Keratinocyte (primary cell): ENCODE data around the gene SNX13. TPM values are rescaled to one million over a fixed set of nuclear protein-coding genes. Genes with fewer than 3 reads are reported as not detected.

Experiments
- DNase-seq: peaks from one replicate; pipeline ENCODE4 v3.0.0-alpha.2; 2011; ENCODE audit warnings: low read depth, missing footprints, low spot score
- FAIRE-seq: peaks from 2 replicates; lab custom pipeline; 2011; peaks lifted over from hg19 to GRCh38; lab: Jason Lieb, UNC
- H2AFZ ChIP-seq: 2 replicates; pipeline ENCODE4 v1.6.0; 2012; ENCODE audit warnings: low read length, control low read depth, inconsistent platforms; ENCODE audit not compliant: control insufficient read depth
- H3K27ac ChIP-seq: 2 replicates; pipeline ENCODE4 v1.5.1; 2011; ENCODE audit warnings: low read length; ENCODE audit not compliant: control insufficient read depth, insufficient read depth
- H3K27me3 ChIP-seq: 3 replicates; pipeline ENCODE4 v1.6.0; 2011; ENCODE audit warnings: low read length; ENCODE audit not compliant: control insufficient read depth, insufficient read depth; ENCODE audit errors: extremely low read depth
- H3K36me3 ChIP-seq, 2 experiments: 2 replicates in 1 of 2; 3 replicates in 1 of 2; pipeline ENCODE4 v1.5.1; 2011; ENCODE audit warnings: low read length in 2 of 2, mild to moderate bottlenecking in 1 of 2; ENCODE audit not compliant: control insufficient read depth in 2 of 2, insufficient read depth in 2 of 2; ENCODE audit errors: extremely low read depth in 1 of 2
- H3K4me1 ChIP-seq: 3 replicates; pipeline ENCODE4 v1.5.1; 2011; ENCODE audit warnings: low read length; ENCODE audit not compliant: control insufficient read depth, insufficient read depth; ENCODE audit errors: extremely low read depth
- H3K4me2 ChIP-seq: 3 replicates; pipeline ENCODE4 v1.6.0; 2011; ENCODE audit warnings: low read depth, low read length; ENCODE audit not compliant: control insufficient read depth, insufficient read depth; ENCODE audit errors: extremely low read depth
- H3K4me3 ChIP-seq, 3 experiments: fragments of 200-600 bp in 1 of 3; sonication (generic) in 1 of 3; 2 replicates in 2 of 3; 3 replicates in 1 of 3; pipeline ENCODE4 v1.5.1; 2011 to 2016; ENCODE audit warnings: low read length in 3 of 3, mild to moderate bottlenecking in 3 of 3, control low read depth in 2 of 3, inconsistent platforms in 1 of 3, low read depth in 1 of 3, mixed read lengths in 1 of 3, mixed run types in 1 of 3, moderate library complexity in 1 of 3; ENCODE audit not compliant: control insufficient read depth in 2 of 3, insufficient read depth in 2 of 3; ENCODE audit errors: extremely low read depth in 1 of 3
- H3K79me2 ChIP-seq: 2 replicates; pipeline ENCODE4 v1.6.0; 2012; ENCODE audit warnings: low read length; ENCODE audit not compliant: control insufficient read depth, insufficient read depth
- H3K9ac ChIP-seq: 3 replicates; pipeline ENCODE4 v1.6.0; 2011; ENCODE audit warnings: low read length; ENCODE audit not compliant: control insufficient read depth, insufficient read depth; ENCODE audit errors: extremely low read depth
- H3K9me1 ChIP-seq: 3 replicates; pipeline ENCODE4 v1.6.0; 2011; ENCODE audit warnings: low read length; ENCODE audit not compliant: control insufficient read depth, insufficient read depth; ENCODE audit errors: extremely low read depth
- H3K9me3 ChIP-seq: 2 replicates; pipeline ENCODE4 v1.5.1; 2012; ENCODE audit warnings: low read depth, low read length; ENCODE audit not compliant: control insufficient read depth
- H4K20me1 ChIP-seq: 3 replicates; pipeline ENCODE4 v1.6.0; 2011; ENCODE audit warnings: low read length; ENCODE audit not compliant: control insufficient read depth, insufficient read depth; ENCODE audit errors: extremely low read depth
- EZH2 ChIP-seq: IDR thresholded peaks from one replicate; pipeline ENCODE4 v1.6.1; 2012; ENCODE audit warnings: inconsistent platforms, mild to moderate bottlenecking, low read length, moderate library complexity
- dilution Hi-C: fragments of 300-500 bp; cut with MboI; formaldehyde crosslinking; loops from one replicate; pipeline ENCODE4 v1.7.0; 2020; ENCODE audit warnings: low sequenced_read_pairs; ENCODE audit not compliant: extremely low pct_ligation_motif_present
- polyA plus RNA-seq, 5 experiments: library from polyadenylated mRNA; depleted of rRNA in 3 of 5; stranded (reverse) in 3 of 5; stranded (forward) in 1 of 5; unstranded in 1 of 5; fragments of >200 nt; gene quantifications; 1 replicate in 1 of 5; 2 replicates in 3 of 5; 3 replicates in 1 of 5; pipeline versions ENCODE4 v1.2.1 to v1.2.3, GENCODE V29; 2011 to 2012; ENCODE audit warnings: missing spikeins in 2 of 5, low read depth in 1 of 5, low replicate concordance in 1 of 5
- TF ChIP-seq, protein P1 (sequence below), 3 experiments: IDR thresholded peaks in 1 of 3; conservative IDR thresholded peaks in 1 of 3; optimal IDR thresholded peaks in 1 of 3; 2 replicates in 2 of 3; 3 replicates in 1 of 3; pipeline versions ENCODE3 to v1.5.1; 2011; ENCODE audit warnings: low read length in 3 of 3, mild to moderate bottlenecking in 3 of 3, moderate library complexity in 2 of 3, control low read depth in 1 of 3, inconsistent platforms in 1 of 3; ENCODE audit not compliant: insufficient read depth in 2 of 3; ENCODE audit errors: extremely low read depth in 1 of 3

The SNX13 gene
- polyA plus RNA-seq, 1 donor (not counting 4 experiments of a cell fraction or from before 2014, with no cell fraction given) = 22.6 TPM

- Histone ChIP-seq H3K27me3 (no peaks in the 10 kb centered on the region), H3K79me2 (no peaks in the 10 kb centered on the region), H3K27ac (no peak overlapping the region), H3K36me3 (no peaks in the 10 kb centered on the region), H3K4me2 (no peak overlapping the region), H3K4me1 (no peaks in the 10 kb centered on the region), H3K9me3 (peaks cover 3% of the 10 kb centered on the region), H2AFZ (no peak overlapping the region), H3K9ac (no peak overlapping the region), H3K4me3 (no peak overlapping the region), H4K20me1 (no peaks in the 10 kb centered on the region), H3K9me1 (no peaks in the 10 kb centered on the region)
- dilution Hi-C loops = no loop called here
- no peak for DNase-seq
- FAIRE-seq = no peak
- TF ChIP-seq EZH2 = no peak
- TF ChIP-seq, protein P1, sequence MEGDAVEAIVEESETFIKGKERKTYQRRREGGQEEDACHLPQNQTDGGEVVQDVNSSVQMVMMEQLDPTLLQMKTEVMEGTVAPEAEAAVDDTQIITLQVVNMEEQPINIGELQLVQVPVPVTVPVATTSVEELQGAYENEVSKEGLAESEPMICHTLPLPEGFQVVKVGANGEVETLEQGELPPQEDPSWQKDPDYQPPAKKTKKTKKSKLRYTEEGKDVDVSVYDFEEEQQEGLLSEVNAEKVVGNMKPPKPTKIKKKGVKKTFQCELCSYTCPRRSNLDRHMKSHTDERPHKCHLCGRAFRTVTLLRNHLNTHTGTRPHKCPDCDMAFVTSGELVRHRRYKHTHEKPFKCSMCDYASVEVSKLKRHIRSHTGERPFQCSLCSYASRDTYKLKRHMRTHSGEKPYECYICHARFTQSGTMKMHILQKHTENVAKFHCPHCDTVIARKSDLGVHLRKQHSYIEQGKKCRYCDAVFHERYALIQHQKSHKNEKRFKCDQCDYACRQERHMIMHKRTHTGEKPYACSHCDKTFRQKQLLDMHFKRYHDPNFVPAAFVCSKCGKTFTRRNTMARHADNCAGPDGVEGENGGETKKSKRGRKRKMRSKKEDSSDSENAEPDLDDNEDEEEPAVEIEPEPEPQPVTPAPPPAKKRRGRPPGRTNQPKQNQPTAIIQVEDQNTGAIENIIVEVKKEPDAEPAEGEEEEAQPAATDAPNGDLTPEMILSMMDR (optimal IDR thresholded peaks at IDR 0.05 in 1 of 3, IDR thresholded peaks at IDR 0.05 in 1 of 3, conservative IDR thresholded peaks at IDR 0.05 in 1 of 3; ENCODE audit: extremely low read depth in 1 of 3, insufficient read depth in 2 of 3, low read length in 3 of 3) = no peak
Measured at GRCh38 chr7:17855202-17855601, 85.1 kb downstream of the SNX13 start.

DNA sequence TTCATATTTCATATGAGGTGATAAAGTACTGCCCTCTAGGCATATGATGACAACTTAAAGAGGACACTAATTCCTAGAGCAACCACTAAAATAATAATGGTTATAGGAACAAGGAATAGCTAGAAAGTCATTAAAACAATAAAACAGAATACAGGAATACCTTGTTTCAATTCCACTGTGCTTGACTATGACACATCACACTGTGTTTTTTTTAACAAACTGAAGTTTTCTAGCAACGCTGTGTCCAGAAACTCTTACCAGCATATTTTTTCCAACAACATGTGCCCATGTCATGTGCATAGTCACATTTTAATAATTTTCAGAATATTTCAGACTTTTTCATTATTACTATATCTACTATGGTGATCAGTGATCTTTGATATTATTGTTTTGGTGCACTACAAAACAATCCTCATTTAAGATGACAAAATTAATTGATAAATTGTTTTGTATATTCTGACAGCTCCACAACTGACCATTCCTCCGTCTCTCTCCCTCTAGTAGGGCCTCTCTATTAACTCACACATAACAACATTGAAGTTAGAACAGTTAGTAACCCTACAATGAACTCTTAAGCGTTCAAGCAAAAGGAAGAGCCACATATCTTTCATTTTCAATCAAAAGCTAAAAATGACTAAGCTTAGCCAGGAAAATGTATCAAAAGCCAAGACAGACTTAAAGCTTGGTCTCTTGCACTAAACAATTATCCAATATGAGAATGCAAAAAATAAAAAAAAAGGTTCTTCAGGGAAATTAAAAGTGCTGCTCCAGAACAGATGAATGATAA, 85.8 kb downstream of the SNX13 start:
- no peak overlapping the region for H3K9ac ChIP-seq
- H3K9me3 ChIP-seq = peaks cover 3% of the 10 kb centered on the region
- no peaks in the 10 kb centered on the region for H3K4me1 ChIP-seq
- no peaks in the 10 kb centered on the region for H3K9me1 ChIP-seq
- TF ChIP-seq, protein P1 (optimal IDR thresholded peaks at IDR 0.05 in 1 of 3, IDR thresholded peaks at IDR 0.05 in 1 of 3, conservative IDR thresholded peaks at IDR 0.05 in 1 of 3; ENCODE audit: extremely low read depth in 1 of 3, insufficient read depth in 2 of 3, low read length in 3 of 3) = no peak
- no peak for TF ChIP-seq EZH2
- H3K27me3 ChIP-seq = no peaks in the 10 kb centered on the region
- no peak overlapping the region for H3K27ac ChIP-seq
- H3K4me2 ChIP-seq = no peak overlapping the region
- no peaks in the 10 kb centered on the region for H3K36me3 ChIP-seq
- no peak for DNase-seq
- dilution Hi-C loops = no loop called here
- no peaks in the 10 kb centered on the region for H4K20me1 ChIP-seq
- no peaks in the 10 kb centered on the region for H3K79me2 ChIP-seq
- no peak overlapping the region for H2AFZ ChIP-seq
- no peak for FAIRE-seq
- H3K4me3 ChIP-seq = no peak overlapping the region
